Measurements from ENCODE around the gene HOXB6.

HOXB6 gene

DNA sequence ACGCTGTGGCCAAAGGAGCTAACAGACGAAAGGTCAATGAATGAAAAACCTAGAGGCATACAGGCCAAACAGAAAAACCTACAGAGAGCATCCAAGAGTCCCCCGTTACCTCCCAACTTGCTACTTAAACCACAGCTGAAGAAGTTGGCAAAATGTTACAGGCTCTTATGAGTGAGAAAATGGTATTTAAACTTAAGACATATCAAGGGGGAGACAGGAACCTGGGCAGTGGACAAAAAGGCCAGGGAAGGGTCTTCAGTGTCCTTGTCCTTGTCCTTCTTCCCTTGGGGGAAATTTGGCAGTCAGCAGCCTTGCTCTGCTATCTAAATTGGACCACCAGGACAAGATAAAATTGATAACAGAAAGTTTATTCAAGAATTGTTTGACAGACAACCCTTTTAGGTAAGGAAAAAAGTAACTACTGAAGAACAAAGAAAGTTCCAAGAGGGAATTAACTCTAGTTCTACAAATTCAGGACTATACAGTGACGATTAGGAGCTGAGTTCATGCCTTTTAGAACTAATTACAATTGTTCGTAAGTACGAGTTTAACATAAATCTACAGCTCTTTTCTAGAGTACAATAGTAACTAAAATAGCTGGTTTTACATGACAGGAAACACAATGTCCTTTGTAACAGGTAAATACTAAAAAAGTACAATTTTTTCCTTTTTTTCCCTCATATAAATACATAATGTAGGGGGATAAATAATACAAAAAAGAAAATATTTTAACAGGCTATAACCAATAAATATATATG is 56.1 kb downstream of the HOXB6 start:
- no peak for DNase-seq (ENCODE audit: extremely low spot score)
- POLR2A ChIA-PET, result no interaction called here
- CTCF ChIA-PET, result interaction anchor here (1.1 to 2.3 kb wide), 2 partner anchors 9 to 57 kb away, joined by 5 to 11 read pairs; no protein-coding TSS in a partner anchor
- no peak for TF ChIP-seq CTCF (IDR thresholded peaks at IDR 0.05; ENCODE audit: control extremely low read depth, extremely low read depth, low read depth, missing control alignments)

GRCh38 chr17:48547808-48548522 is 56.8 kb downstream of the HOXB6 start:
- ChIA-PET CTCF (interaction anchor here (1.1 to 2.3 kb wide), 3 partner anchors 37 to 212 kb away, joined by 3 to 11 read pairs (median 5); no protein-coding TSS in a partner anchor), POLR2A (interaction anchor here (0.7 kb wide), 1 partner anchor 505 kb away, joined by 3 read pairs; no protein-coding TSS in a partner anchor)
- DNase-seq (ENCODE audit: extremely low spot score), result no peak
- TF ChIP-seq CTCF (IDR thresholded peaks at IDR 0.05; ENCODE audit: control extremely low read depth, extremely low read depth, low read depth, missing control alignments), result no peak

DNA sequence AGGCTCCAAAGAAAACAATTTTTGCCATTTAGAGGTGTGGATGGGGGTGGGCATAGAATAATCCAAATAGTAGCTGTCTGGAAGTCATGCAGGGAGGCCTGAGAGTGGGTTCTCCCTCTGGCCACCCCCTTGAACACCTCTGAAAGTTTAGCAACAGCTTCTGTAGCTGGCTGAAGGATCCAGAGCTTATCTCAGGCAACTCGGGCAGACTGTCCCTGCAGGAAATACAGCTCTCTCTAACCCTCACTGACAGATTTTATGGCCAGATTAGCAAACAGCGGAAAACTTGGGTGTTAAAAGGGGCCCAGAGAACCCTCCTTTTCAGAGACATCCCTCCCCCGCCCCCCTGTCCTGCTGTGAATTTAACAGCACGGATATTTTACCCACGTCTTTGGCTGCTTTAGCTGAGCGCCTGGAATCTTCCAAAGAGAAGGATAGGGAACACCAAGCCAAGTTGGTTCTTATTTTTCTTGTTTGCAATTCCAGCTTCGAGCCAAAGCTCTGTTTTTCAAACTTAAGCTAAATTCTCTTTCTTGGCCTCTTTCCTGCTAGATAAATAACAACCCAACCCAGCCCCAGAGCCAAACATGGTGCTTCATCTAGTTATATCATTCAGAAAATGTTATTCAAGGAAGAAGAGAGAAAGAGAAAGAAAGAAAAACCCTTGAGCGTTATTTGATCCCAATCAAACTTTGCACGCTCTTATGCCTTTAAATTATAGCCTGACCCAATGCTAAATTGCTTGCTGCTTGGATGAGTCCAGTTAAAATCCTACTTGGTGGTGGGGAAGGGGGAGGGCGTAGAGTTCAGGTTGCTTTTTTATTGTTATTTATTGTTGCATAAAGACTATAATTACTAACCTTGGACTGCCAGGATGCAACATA is 57.6 kb downstream of the HOXB6 start:
- ChIA-PET CTCF (interaction anchor here (0.9 to 2.3 kb wide), 4 partner anchors 14 to 211 kb away, joined by 3 to 11 read pairs (median 4); no protein-coding TSS in a partner anchor), POLR2A (interaction anchor here (0.7 kb wide), 1 partner anchor 504 kb away, joined by 3 read pairs; no protein-coding TSS in a partner anchor)
- no peak for DNase-seq (ENCODE audit: extremely low spot score)
- TF ChIP-seq CTCF (IDR thresholded peaks at IDR 0.05; ENCODE audit: control extremely low read depth, extremely low read depth, low read depth, missing control alignments), result no peak

GRCh38 chr17:48546137-48546923 is 58.5 kb downstream of the HOXB6 start:
- CTCF ChIA-PET, result interaction anchor here (0.9 to 2.3 kb wide), 3 partner anchors 15 to 210 kb away, joined by 3 to 11 read pairs (median 5); no protein-coding TSS in a partner anchor
- TF ChIP-seq CTCF (IDR thresholded peaks at IDR 0.05; ENCODE audit: control extremely low read depth, extremely low read depth, low read depth, missing control alignments), result no peak
- no peak for DNase-seq (ENCODE audit: extremely low spot score)
- POLR2A ChIA-PET, result no interaction called here

Measured in GM10248 (cell line).